ENCODE results near the gene ALKBH3. TPM values are rescaled to one million over a fixed set of nuclear protein-coding genes. Genes with fewer than 3 reads are reported as not detected.

Gene ALKBH3
- polyA plus RNA-seq, 1 experiment: 36.5 TPM

GRCh38 chr11:43962383-43963278 lies 82.0 kb downstream of the ALKBH3 start:
- DNase-seq (ENCODE audit: low read depth, low spot score): no peak
- Histone ChIP-seq H3K9me3 (ENCODE audit: control insufficient read depth, insufficient read depth, low read length) (no peaks in the 10 kb centered on the region; the same call in 1 of the 2 replicates), H3K4me3 (ENCODE audit: low read depth, low read length) (no peak overlapping the region), H3K27me3 (ENCODE audit: control insufficient read depth, insufficient read depth, low read length) (peaks cover 14% of the 10 kb centered on the region), H3K27ac (ENCODE audit: low read depth, low read length) (no peak overlapping the region)
- POLR2A ChIA-PET: no interaction called here
- CTCF ChIA-PET: interaction anchor here (1.0 to 1.8 kb wide), 3 partner anchors 16 to 73 kb away, joined by 3 to 6 read pairs (median 6); no protein-coding TSS in a partner anchor
- no peak for TF ChIP-seq CTCF (IDR thresholded peaks at IDR 0.05; ENCODE audit: low read depth, low read length)

GRCh38 chr11:43963279-43963620 lies 82.6 kb downstream of the ALKBH3 start:
- no peak for TF ChIP-seq CTCF (IDR thresholded peaks at IDR 0.05; ENCODE audit: low read depth, low read length)
- Histone ChIP-seq H3K9me3 (ENCODE audit: control insufficient read depth, insufficient read depth, low read length) (no peaks in the 10 kb centered on the region; the same call in 1 of the 2 replicates), H3K27me3 (ENCODE audit: control insufficient read depth, insufficient read depth, low read length) (peaks cover 18% of the 10 kb centered on the region), H3K27ac (ENCODE audit: low read depth, low read length) (no peak overlapping the region), H3K4me3 (ENCODE audit: low read depth, low read length) (no peak overlapping the region)
- CTCF ChIA-PET: interaction anchor here (1.0 to 1.8 kb wide), 3 partner anchors 16 to 74 kb away, joined by 3 to 6 read pairs (median 6); no protein-coding TSS in a partner anchor
- no peak for DNase-seq (ENCODE audit: low read depth, low spot score)
- POLR2A ChIA-PET: no interaction called here

DNA sequence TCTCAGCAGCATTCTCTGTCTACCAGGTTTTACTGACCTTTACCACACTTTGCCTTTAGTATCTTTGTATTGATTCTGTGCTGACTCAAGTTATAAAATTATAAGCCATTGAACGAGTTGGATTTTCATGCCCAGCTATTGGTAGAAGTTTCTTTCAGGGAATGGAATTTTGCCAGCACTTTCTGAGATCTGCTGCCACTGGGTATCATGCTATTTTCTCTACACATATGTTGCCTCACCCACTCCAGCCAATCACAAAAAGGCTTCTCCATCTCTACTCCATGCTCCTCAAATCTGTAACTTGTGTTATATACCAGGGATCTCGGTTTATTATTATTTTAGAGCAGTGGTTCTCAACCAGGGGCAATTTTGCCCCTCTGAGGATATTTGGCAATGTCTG lies 87.0 kb downstream of the ALKBH3 start:
- H3K9me3 ChIP-seq (ENCODE audit: control insufficient read depth, insufficient read depth, low read length): no peaks in the 10 kb centered on the region
- POLR2A ChIA-PET: no interaction called here
- no peak overlapping the region for H3K4me3 ChIP-seq (ENCODE audit: low read depth, low read length)
- no peak for DNase-seq (ENCODE audit: low read depth, low spot score)
- peaks cover 17% of the 10 kb centered on the region for H3K27me3 ChIP-seq (ENCODE audit: control insufficient read depth, insufficient read depth, low read length)
- no peak overlapping the region for H3K27ac ChIP-seq (ENCODE audit: low read depth, low read length)
- no peak for TF ChIP-seq CTCF (IDR thresholded peaks at IDR 0.05; ENCODE audit: low read depth, low read length)
- CTCF ChIA-PET: no interaction called here

DNA sequence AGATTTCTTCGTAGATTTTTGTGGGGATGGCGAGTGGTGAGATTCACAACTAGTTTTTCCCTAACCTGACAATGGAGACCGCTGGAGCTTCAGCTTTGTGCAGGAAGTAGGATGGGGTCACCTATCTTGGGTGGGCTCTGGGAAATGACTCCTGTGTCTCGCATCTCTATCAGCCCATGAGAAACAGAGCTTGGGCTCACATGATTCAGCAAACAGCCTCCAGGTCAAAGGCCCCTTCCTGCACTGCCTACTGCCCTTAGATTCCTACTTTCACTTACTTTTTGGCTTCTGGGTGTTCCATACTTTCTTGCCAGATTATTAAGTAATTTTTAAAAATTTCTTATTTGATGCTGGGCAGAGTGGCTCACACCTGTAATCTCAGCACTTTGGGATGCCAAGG lies 88.1 kb downstream of the ALKBH3 start:
- Histone ChIP-seq H3K27me3 (ENCODE audit: control insufficient read depth, insufficient read depth, low read length) (peaks cover 9% of the 10 kb centered on the region), H3K4me3 (ENCODE audit: low read depth, low read length) (no peak overlapping the region), H3K27ac (ENCODE audit: low read depth, low read length) (no peak overlapping the region), H3K9me3 (ENCODE audit: control insufficient read depth, insufficient read depth, low read length) (no peaks in the 10 kb centered on the region)
- CTCF ChIA-PET: interaction anchor here (1.3 kb wide), 1 partner anchor 79 kb away, joined by 5 read pairs; no protein-coding TSS in a partner anchor
- POLR2A ChIA-PET: no interaction called here
- no peak for TF ChIP-seq CTCF (IDR thresholded peaks at IDR 0.05; ENCODE audit: low read depth, low read length)
- no peak for DNase-seq (ENCODE audit: low read depth, low spot score)

- POLR2A ChIA-PET: no interaction called here
- Histone ChIP-seq H3K27ac (ENCODE audit: low read depth, low read length) (no peak overlapping the region), H3K4me3 (ENCODE audit: low read depth, low read length) (no peak overlapping the region), H3K27me3 (ENCODE audit: control insufficient read depth, insufficient read depth, low read length) (peaks cover 9% of the 10 kb centered on the region), H3K9me3 (ENCODE audit: control insufficient read depth, insufficient read depth, low read length) (peaks cover 3% of the 10 kb centered on the region; the same call in 1 of the 2 replicates)
- no peak for TF ChIP-seq CTCF (IDR thresholded peaks at IDR 0.05; ENCODE audit: low read depth, low read length)
- CTCF ChIA-PET: interaction anchor here (1.3 kb wide), 1 partner anchor 80 kb away, joined by 5 read pairs; no protein-coding TSS in a partner anchor
- DNase-seq (ENCODE audit: low read depth, low spot score): no peak
Observed at GRCh38 chr11:43969543-43969942, 88.9 kb downstream of the ALKBH3 start.

Measured in AG04450 (cell line).